Endothelial cell of umbilical vein (primary cell): ENCODE data around the gene CUL2. TPM values are rescaled to one million over a fixed set of nuclear protein-coding genes. Genes with fewer than 3 reads are reported as not detected.

Experiments used
- BruUV-seq: library from RNA; stranded (reverse); fragments of 400-500 nt; replicated peaks from 2 replicates; lab custom pipeline; 2021; lab: Mats Ljungman, UMichigan
- CTCF ChIA-PET: fragments of 300-600, 350-600 bp; sonication (Branson Sonifier 250); formaldehyde crosslinking; loops from one replicate; lab custom pipeline; 2021; ENCODE audit warnings: antibody characterized with exemption, inconsistent platforms; lab: Charles Lee
- POLR2A ChIA-PET: fragments of 300-600, 350-600 bp; sonication (Branson Sonifier 250); formaldehyde crosslinking; loops from one replicate; lab custom pipeline; 2021; ENCODE audit warnings: antibody characterized with exemption, inconsistent platforms; lab: Charles Lee
- DNase-seq: peaks from one replicate; pipeline ENCODE4 v3.0.0-alpha.2; 2011; ENCODE audit warnings: low read depth, low spot score
- FAIRE-seq: peaks from 2 replicates; lab custom pipeline; 2011; peaks lifted over from hg19 to GRCh38; lab: Jason Lieb, UNC
- H2AFZ ChIP-seq: 2 replicates; pipeline ENCODE4 v1.6.0; 2012; ENCODE audit warnings: low read depth, low read length, control low read depth, inconsistent platforms
- H3K27ac ChIP-seq: 2 replicates; pipeline ENCODE4 v1.5.1; 2011; ENCODE audit warnings: low read depth, mild to moderate bottlenecking, control low read depth, low read length, moderate library complexity; ENCODE audit not compliant: insufficient read depth
- H3K27me3 ChIP-seq, 2 experiments: 2 replicates each; pipeline versions ENCODE4 v1.6.0 to v1.6.1; 2011; ENCODE audit warnings: low read length in 2 of 2, mixed read lengths in 1 of 2; ENCODE audit not compliant: control insufficient read depth in 2 of 2, insufficient read depth in 2 of 2
- H3K36me3 ChIP-seq, 2 experiments: 2 replicates in 1 of 2; 3 replicates in 1 of 2; pipeline ENCODE4 v1.5.1; 2011; ENCODE audit warnings: low read length in 2 of 2, mild to moderate bottlenecking in 1 of 2, moderate library complexity in 1 of 2; ENCODE audit not compliant: control insufficient read depth in 2 of 2, insufficient read depth in 2 of 2; ENCODE audit errors: extremely low read depth in 1 of 2
- H3K4me1 ChIP-seq: 3 replicates; pipeline ENCODE4 v1.5.1; 2011; ENCODE audit warnings: mild to moderate bottlenecking, low read length; ENCODE audit not compliant: control insufficient read depth, insufficient read depth; ENCODE audit errors: extremely low read depth
- H3K4me2 ChIP-seq: 2 replicates; pipeline ENCODE4 v1.6.1; 2011; ENCODE audit warnings: low read length, control low read depth, mixed read lengths; ENCODE audit not compliant: insufficient read depth
- H3K4me3 ChIP-seq, 3 experiments: fragments of 200-600 bp in 1 of 3; sonication (generic), shearing (Covaris generic) in 1 of 3; replicated peaks in 1 of 3; 2 replicates each; pipeline ENCODE4 v1.5.1; 2011 to 2016; ENCODE audit warnings: control low read depth in 3 of 3, low read length in 3 of 3, mild to moderate bottlenecking in 2 of 3, inconsistent platforms in 1 of 3, low read depth in 1 of 3, moderate library complexity in 1 of 3; ENCODE audit not compliant: insufficient read depth in 1 of 3
- H3K79me2 ChIP-seq: 2 replicates; pipeline ENCODE4 v1.6.0; 2012; ENCODE audit warnings: low read length, inconsistent platforms; ENCODE audit not compliant: control insufficient read depth, insufficient read depth
- H3K9ac ChIP-seq: replicated peaks from 2 replicates; pipeline ENCODE3; 2011; ENCODE audit warnings: low read length, control low read depth; ENCODE audit not compliant: insufficient read depth; ENCODE audit errors: extremely low read depth
- H3K9me1 ChIP-seq: replicated peaks from 3 replicates; pipeline ENCODE4 v1.6.0; 2011; ENCODE audit warnings: mild to moderate bottlenecking, low read length; ENCODE audit not compliant: control insufficient read depth, insufficient read depth; ENCODE audit errors: extremely low read depth
- H3K9me3 ChIP-seq: replicated peaks from 2 replicates; pipeline ENCODE4 v1.5.1; 2012; ENCODE audit warnings: low read length, inconsistent platforms; ENCODE audit not compliant: control insufficient read depth, insufficient read depth
- H4K20me1 ChIP-seq: replicated peaks from 2 replicates; pipeline ENCODE3; 2011; ENCODE audit warnings: mild to moderate bottlenecking, low read length; ENCODE audit not compliant: control insufficient read depth, insufficient read depth; ENCODE audit errors: extremely low read depth
- EZH2 ChIP-seq: IDR thresholded peaks from 2 replicates; pipeline ENCODE4 v1.6.1; 2012; ENCODE audit warnings: borderline replicate concordance, low read depth, mild to moderate bottlenecking, moderate library complexity, low read length, inconsistent platforms; ENCODE audit not compliant: severe bottlenecking
- FOS ChIP-seq: IDR thresholded peaks from 2 replicates; pipeline ENCODE4 v1.6.1; 2011; ENCODE audit warnings: mild to moderate bottlenecking, low read length, moderate library complexity, borderline replicate concordance; ENCODE audit not compliant: insufficient read depth
- GATA2 ChIP-seq: IDR thresholded peaks from 2 replicates; pipeline ENCODE4 v1.7.0; 2011; ENCODE audit warnings: low read depth, mild to moderate bottlenecking, moderate library complexity, mixed read lengths, low read length; ENCODE audit not compliant: insufficient read length, insufficient read depth
- JUN ChIP-seq: IDR thresholded peaks from 2 replicates; pipeline ENCODE4 v1.6.1; 2011; ENCODE audit warnings: borderline replicate concordance, low read depth; ENCODE audit not compliant: insufficient read length, insufficient read depth
- MYC ChIP-seq: IDR thresholded peaks from one replicate; pipeline ENCODE4 v1.6.1; 2011; ENCODE audit warnings: mild to moderate bottlenecking, low read depth, low read length
- POLR2A ChIP-seq: IDR thresholded peaks from 2 replicates; pipeline ENCODE4 v1.6.1; 2012; ENCODE audit warnings: low read depth, mild to moderate bottlenecking, control low read depth, low read length
- POLR2AphosphoS5 ChIP-seq: IDR thresholded peaks from 2 replicates; pipeline ENCODE4 v1.6.1; 2012; ENCODE audit warnings: low read depth, mild to moderate bottlenecking, control low read depth, low read length, moderate library complexity; ENCODE audit not compliant: insufficient read depth
- dilution Hi-C: fragments of 300-500 bp; cut with MboI; formaldehyde crosslinking; loops from one replicate; pipeline ENCODE4 v1.15.0; 2019; ENCODE audit warnings: low sequenced_read_pairs; ENCODE audit not compliant: extremely low pct_ligation_motif_present
- intact Hi-C: fragments of 100-400 bp; cut with micrococcal nuclease; formaldehyde crosslinking; loops from one replicate; pipeline ENCODE4 v1.10.0; 2022
- polyA plus RNA-seq, 4 experiments: library from polyadenylated mRNA; depleted of rRNA in 3 of 4; stranded (reverse) in 3 of 4; unstranded in 1 of 4; fragments of >200 nt; gene quantifications; 2 replicates each; pipeline versions ENCODE4 v1.2.1 to v1.2.3, GENCODE V29; 2011 to 2012; ENCODE audit warnings: missing spikeins in 1 of 4
- total RNA-seq: library from RNA; stranded (reverse); gene quantifications from 2 replicates; pipeline ENCODE4 v1.2.3, GENCODE V29; 2021
- TF ChIP-seq, protein P1 (sequence below), 2 donors: IDR thresholded peaks; 1 replicate in 1 of 2; 2 replicates in 1 of 2; pipeline ENCODE4 v1.5.1; 2011; ENCODE audit warnings: low read length in 2 of 2, mild to moderate bottlenecking in 2 of 2, moderate library complexity in 2 of 2, control low read depth in 1 of 2, inconsistent platforms in 1 of 2, low read depth in 1 of 2; ENCODE audit not compliant: insufficient read depth in 1 of 2; ENCODE audit errors: extremely low read depth in 1 of 2
- TF ChIP-seq, protein P2 (sequence below): IDR thresholded peaks from 2 replicates; pipeline ENCODE4 v1.6.1; 2011; ENCODE audit not compliant: insufficient read depth, insufficient read length

Gene CUL2
- total and polyA plus RNA-seq, 2 donors (not counting 3 experiments of a cell fraction or from before 2014, with no cell fraction given), result 11.6 to 45.3 TPM

GRCh38 chr10:35103882-35104281 is 13.7 kb upstream of the CUL2 start:
- ChIA-PET POLR2A (no interaction called here), CTCF (no interaction called here)
- H3K9me3 ChIP-seq, result no peaks in the 10 kb centered on the region
- no peak overlapping the region for H3K27ac ChIP-seq
- H3K9ac ChIP-seq, result no peak overlapping the region
- dilution Hi-C loops, result loop anchor here (25.0 kb wide), 1 partner anchor 108 kb away; no protein-coding TSS in a partner anchor
- H3K4me1 ChIP-seq, result no peaks in the 10 kb centered on the region
- DNase-seq (no peak), FAIRE-seq (no peak)
- H3K27me3 ChIP-seq, result peaks cover 0 to 2% of the 10 kb centered on the region in 2 experiments
- intact Hi-C loops, result no loop called here
- H3K36me3 ChIP-seq, result no peaks in the 10 kb centered on the region
- TF ChIP-seq GATA2 (no peak), EZH2 (no peak), POLR2AphosphoS5 (no peak), MYC (no peak), POLR2A (no peak), JUN (no peak), FOS (no peak)
- TF ChIP-seq, protein P1, sequence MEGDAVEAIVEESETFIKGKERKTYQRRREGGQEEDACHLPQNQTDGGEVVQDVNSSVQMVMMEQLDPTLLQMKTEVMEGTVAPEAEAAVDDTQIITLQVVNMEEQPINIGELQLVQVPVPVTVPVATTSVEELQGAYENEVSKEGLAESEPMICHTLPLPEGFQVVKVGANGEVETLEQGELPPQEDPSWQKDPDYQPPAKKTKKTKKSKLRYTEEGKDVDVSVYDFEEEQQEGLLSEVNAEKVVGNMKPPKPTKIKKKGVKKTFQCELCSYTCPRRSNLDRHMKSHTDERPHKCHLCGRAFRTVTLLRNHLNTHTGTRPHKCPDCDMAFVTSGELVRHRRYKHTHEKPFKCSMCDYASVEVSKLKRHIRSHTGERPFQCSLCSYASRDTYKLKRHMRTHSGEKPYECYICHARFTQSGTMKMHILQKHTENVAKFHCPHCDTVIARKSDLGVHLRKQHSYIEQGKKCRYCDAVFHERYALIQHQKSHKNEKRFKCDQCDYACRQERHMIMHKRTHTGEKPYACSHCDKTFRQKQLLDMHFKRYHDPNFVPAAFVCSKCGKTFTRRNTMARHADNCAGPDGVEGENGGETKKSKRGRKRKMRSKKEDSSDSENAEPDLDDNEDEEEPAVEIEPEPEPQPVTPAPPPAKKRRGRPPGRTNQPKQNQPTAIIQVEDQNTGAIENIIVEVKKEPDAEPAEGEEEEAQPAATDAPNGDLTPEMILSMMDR (IDR thresholded peaks at IDR 0.05; ENCODE audit: extremely low read depth in 1 of 2, insufficient read depth in 1 of 2, low read depth in 1 of 2, low read length in 2 of 2), result no peak
- TF ChIP-seq, protein P2, sequence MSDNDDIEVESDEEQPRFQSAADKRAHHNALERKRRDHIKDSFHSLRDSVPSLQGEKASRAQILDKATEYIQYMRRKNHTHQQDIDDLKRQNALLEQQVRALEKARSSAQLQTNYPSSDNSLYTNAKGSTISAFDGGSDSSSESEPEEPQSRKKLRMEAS, result no peak
- H4K20me1 ChIP-seq, result no peaks in the 10 kb centered on the region
- H3K9me1 ChIP-seq, result no peaks in the 10 kb centered on the region
- BruUV-seq, result no TSS peak
- no peak overlapping the region for H3K4me2 ChIP-seq
- H3K79me2 ChIP-seq, result no peaks in the 10 kb centered on the region
- H2AFZ ChIP-seq, result no peak overlapping the region
- no peak overlapping the region for H3K4me3 ChIP-seq
